Measurements from ENCODE around the gene MRPS12.
"Not testable (repeated sequence)": the region's sequence is repeated elsewhere in the genome, so short reads cannot be mapped to it uniquely, and the experiment has no call there.

MRPS12 gene

GRCh38 chr19:38930776-38931520, at the start of gene MRPS12:
Gene MRPS12, plus strand, starts transcription at chr19:38930944. Its CDS starts 351 bp downstream, at chr19:38931295.
- DNase-seq (ENCODE audit: low read depth, low spot score), result peak; percentile 100

GRCh38 chr19:38883286-38883685, 47.5 kb upstream of the MRPS12 start:
- no peak for DNase-seq (ENCODE audit: low read depth, low spot score)

- DNase-seq (ENCODE audit: low read depth, low spot score), result not testable (repeated sequence)
Measured at GRCh38 chr19:38884691-38885090, 46.1 kb upstream of the MRPS12 start.

GRCh38 chr19:38888876-38889275, 41.9 kb upstream of the MRPS12 start:
- DNase-seq (ENCODE audit: low read depth, low spot score), result no peak

GRCh38 chr19:38889803-38890202, 40.9 kb upstream of the MRPS12 start:
- DNase-seq (ENCODE audit: low read depth, low spot score), result no peak

GRCh38 chr19:38890686-38891085, 40.1 kb upstream of the MRPS12 start:
- no peak for DNase-seq (ENCODE audit: low read depth, low spot score)

- DNase-seq (ENCODE audit: low read depth, low spot score), result no peak
Measured at GRCh38 chr19:38891771-38892170, 39.0 kb upstream of the MRPS12 start.

GRCh38 chr19:38892841-38893240, 37.9 kb upstream of the MRPS12 start:
- DNase-seq (ENCODE audit: low read depth, low spot score), result no peak

GRCh38 chr19:38893341-38893771, 37.4 kb upstream of the MRPS12 start:
- no peak for DNase-seq (ENCODE audit: low read depth, low spot score)

- no peak for DNase-seq (ENCODE audit: low read depth, low spot score)
Measured at GRCh38 chr19:38894968-38895367, 35.8 kb upstream of the MRPS12 start.

GRCh38 chr19:38898788-38899446, 31.8 kb upstream of the MRPS12 start:
- no peak for DNase-seq (ENCODE audit: low read depth, low spot score)

- peak; percentile 100 for DNase-seq (ENCODE audit: low read depth, low spot score)
Measured at GRCh38 chr19:38899447-38900201, 31.1 kb upstream of the MRPS12 start, which contains the start of the genes NFKBIB and SIRT2. Gene NFKBIB, plus strand, starts transcription at chr19:38899969. Its CDS starts 64 bp downstream, at chr19:38900033. Gene SIRT2, minus strand, starts transcription at chr19:38899618. Its CDS starts 97 bp downstream, at chr19:38899521.

- DNase-seq (ENCODE audit: low read depth, low spot score), result no peak
Measured at GRCh38 chr19:38900202-38900629, 30.5 kb upstream of the MRPS12 start.

GRCh38 chr19:38900743-38901190, 30.0 kb upstream of the MRPS12 start:
- no peak for DNase-seq (ENCODE audit: low read depth, low spot score)

- no peak for DNase-seq (ENCODE audit: low read depth, low spot score)
Measured at GRCh38 chr19:38901683-38902082, 29.1 kb upstream of the MRPS12 start.

GRCh38 chr19:38904581-38905539, 25.9 kb upstream of the MRPS12 start:
- no peak for DNase-seq (ENCODE audit: low read depth, low spot score)

GRCh38 chr19:38905620-38906019, 25.1 kb upstream of the MRPS12 start:
- DNase-seq (ENCODE audit: low read depth, low spot score), result no peak

GRCh38 chr19:38907227-38907626, 23.5 kb upstream of the MRPS12 start:
- no peak for DNase-seq (ENCODE audit: low read depth, low spot score)

GRCh38 chr19:38907670-38908069, 23.1 kb upstream of the MRPS12 start:
- no peak for DNase-seq (ENCODE audit: low read depth, low spot score)

- DNase-seq (ENCODE audit: low read depth, low spot score), result no peak
Measured at GRCh38 chr19:38908911-38909310, 21.8 kb upstream of the MRPS12 start.

- no peak for DNase-seq (ENCODE audit: low read depth, low spot score)
Measured at GRCh38 chr19:38910488-38910887, 20.3 kb upstream of the MRPS12 start.
